Measurements from ENCODE around the gene GLDN. TPM values are rescaled to one million over a fixed set of nuclear protein-coding genes. Genes with fewer than 3 reads are reported as not detected.
"Not testable (repeated sequence)": the region's sequence is repeated elsewhere in the genome, so short reads cannot be mapped to it uniquely, and the experiment has no call there.

Gene GLDN
- total and polyA plus RNA-seq, 7 donors: 0.07 to 1.7 (median 1.1) TPM

- no peak for ATAC-seq
- no peak for DNase-seq
- no peaks in the 10 kb centered on the region for H3K9me3 ChIP-seq
- no peaks in the 10 kb centered on the region for H3K4me1 ChIP-seq
- WGBS, 3 donors: 95 to 98% (median 97%) methylated on average over 1 of the region's 1 CpG
- H3K27ac ChIP-seq: no peak overlapping the region
- intact Hi-C loops (cut with DNase I): no loop called here
- H3K27me3 ChIP-seq (ENCODE audit: insufficient read depth in 3 of 3, low read length in 2 of 3): no peaks in the 10 kb centered on the region
- peaks cover 0 to 15% of the 10 kb centered on the region in 2 donors for H3K36me3 ChIP-seq (ENCODE audit: insufficient read depth in 1 of 2, low read depth in 1 of 2)
- H3K4me3 ChIP-seq: no peak overlapping the region
- TF ChIP-seq CTCF (IDR thresholded peaks at IDR 0.05): no peak
These were observed 103.4 kb downstream of the GLDN start for GRCh38 chr15:51444807-51445206.

GRCh38 chr15:51446029-51446744 is 104.7 kb downstream of the GLDN start:
- H3K4me3 ChIP-seq; DNase-seq; H3K4me1 ChIP-seq; ATAC-seq; H3K27me3 ChIP-seq (ENCODE audit: insufficient read depth in 3 of 3, low read length in 2 of 3); H3K9me3 ChIP-seq; H3K27ac ChIP-seq; intact Hi-C loops (cut with DNase I): not testable (repeated sequence)
- H3K36me3 ChIP-seq (ENCODE audit: insufficient read depth in 1 of 2, low read depth in 1 of 2): peaks cover 0 to 22% of the 10 kb centered on the region in 2 donors
- WGBS, 3 donors: 92 to 94% (median 93%) methylated on average over 5 of the region's 5 CpGs

GRCh38 chr15:51447855-51448621 is 106.6 kb downstream of the GLDN start:
- ATAC-seq (no peak), DNase-seq (no peak)
- WGBS, 3 donors: 94 to 98% (median 97%) methylated on average over 4 of the region's 4 CpGs
- intact Hi-C loops (cut with DNase I): no loop called here
- no peak overlapping the region for H3K27ac ChIP-seq
- H3K9me3 ChIP-seq: no peaks in the 10 kb centered on the region
- no peak overlapping the region for H3K4me3 ChIP-seq
- H3K27me3 ChIP-seq (ENCODE audit: insufficient read depth in 3 of 3, low read length in 2 of 3): no peaks in the 10 kb centered on the region
- H3K36me3 ChIP-seq (ENCODE audit: insufficient read depth in 1 of 2, low read depth in 1 of 2): peaks cover 0 to 22% of the 10 kb centered on the region in 2 donors
- no peak for TF ChIP-seq CTCF (IDR thresholded peaks at IDR 0.05)
- no peaks in the 10 kb centered on the region for H3K4me1 ChIP-seq

GRCh38 chr15:51448622-51449399 is 107.4 kb downstream of the GLDN start:
- peaks cover 0 to 22% of the 10 kb centered on the region in 2 donors for H3K36me3 ChIP-seq (ENCODE audit: insufficient read depth in 1 of 2, low read depth in 1 of 2)
- no peak for DNase-seq
- ATAC-seq: no peak
- H3K4me3 ChIP-seq: no peak overlapping the region
- no peaks in the 10 kb centered on the region for H3K4me1 ChIP-seq
- intact Hi-C loops (cut with DNase I): no loop called here
- H3K27me3 ChIP-seq (ENCODE audit: insufficient read depth in 3 of 3, low read length in 2 of 3): no peaks in the 10 kb centered on the region
- no peak for TF ChIP-seq CTCF (IDR thresholded peaks at IDR 0.05)
- WGBS, 3 donors: 87 to 90% (median 90%) methylated on average over 7 of the region's 7 CpGs
- no peak overlapping the region for H3K27ac ChIP-seq
- H3K9me3 ChIP-seq: no peaks in the 10 kb centered on the region

GRCh38 chr15:51450001-51450400 is 108.5 kb downstream of the GLDN start:
- no peak for DNase-seq
- Histone ChIP-seq H3K27ac (no peak overlapping the region), H3K27me3 (ENCODE audit: insufficient read depth in 3 of 3, low read length in 2 of 3) (no peaks in the 10 kb centered on the region), H3K4me1 (no peaks in the 10 kb centered on the region), H3K4me3 (no peak overlapping the region), H3K9me3 (no peaks in the 10 kb centered on the region), H3K36me3 (ENCODE audit: insufficient read depth in 1 of 2, low read depth in 1 of 2) (peaks cover 0 to 22% of the 10 kb centered on the region in 2 donors)
- TF ChIP-seq CTCF (IDR thresholded peaks at IDR 0.05): no peak
- 85 to 89% (median 88%) methylated on average over 6 of the region's 6 CpGs for WGBS, 3 donors
- intact Hi-C loops (cut with DNase I): no loop called here
- no peak for ATAC-seq

Data from psoas muscle (tissue), 8 donors.